ENCODE data around the gene PRKAB2.
"Not testable (repeated sequence)": the region's sequence is repeated elsewhere in the genome, so short reads cannot be mapped to it uniquely, and the experiment has no call there.

Gene PRKAB2

GRCh38 chr1:147171399-147172167 lies 687 bp downstream of the PRKAB2 start:
- no peak for FAIRE-seq

GRCh38 chr1:147169840-147170674 lies 2.2 kb downstream of the PRKAB2 start:
- peak; percentile 33 for FAIRE-seq

GRCh38 chr1:147169171-147169570 lies 3.1 kb downstream of the PRKAB2 start:
- no peak for FAIRE-seq

GRCh38 chr1:147168626-147169058 lies 3.6 kb downstream of the PRKAB2 start:
- FAIRE-seq: no peak

- FAIRE-seq: no peak
Observed at GRCh38 chr1:147167365-147167764, 4.9 kb downstream of the PRKAB2 start.

GRCh38 chr1:147163019-147163418 lies 9.3 kb downstream of the PRKAB2 start:
- FAIRE-seq: no peak

- no peak for FAIRE-seq
Observed at GRCh38 chr1:147162093-147162492, 10.2 kb downstream of the PRKAB2 start.

- FAIRE-seq: not testable (repeated sequence)
Observed at GRCh38 chr1:147157116-147157515, 15.2 kb downstream of the PRKAB2 start.

GRCh38 chr1:147156642-147157041 lies 15.6 kb downstream of the PRKAB2 start:
- no peak for FAIRE-seq

- no peak for FAIRE-seq
Observed at GRCh38 chr1:147152772-147153171, 19.5 kb downstream of the PRKAB2 start.

- no peak for FAIRE-seq
Observed at GRCh38 chr1:147151244-147151643, 21.0 kb downstream of the PRKAB2 start.

- peak; percentile 46 for FAIRE-seq
Observed at GRCh38 chr1:147142886-147143285, 29.4 kb downstream of the PRKAB2 start.

GRCh38 chr1:147130721-147131120 lies 41.5 kb downstream of the PRKAB2 start:
- not testable (repeated sequence) for FAIRE-seq

GRCh38 chr1:147129116-147129873 lies 43.0 kb downstream of the PRKAB2 start:
- peak; percentile 50 for FAIRE-seq

GRCh38 chr1:147124266-147124665 lies 48.0 kb downstream of the PRKAB2 start:
- no peak for FAIRE-seq

GRCh38 chr1:147117109-147117508 lies 55.2 kb downstream of the PRKAB2 start:
- no peak for FAIRE-seq

- no peak for FAIRE-seq
Observed at GRCh38 chr1:147115496-147115895, 56.8 kb downstream of the PRKAB2 start.

GRCh38 chr1:147115079-147115478 lies 57.2 kb downstream of the PRKAB2 start:
- FAIRE-seq: not testable (repeated sequence)

- FAIRE-seq: not testable (repeated sequence)
Observed at GRCh38 chr1:147114353-147114752, 57.9 kb downstream of the PRKAB2 start.

GRCh38 chr1:147111381-147112130 lies 60.7 kb downstream of the PRKAB2 start:
- FAIRE-seq: no peak

GRCh38 chr1:147110872-147111271 lies 61.4 kb downstream of the PRKAB2 start:
- FAIRE-seq: no peak

GRCh38 chr1:147110434-147110833 lies 61.8 kb downstream of the PRKAB2 start:
- FAIRE-seq: no peak
